GM19193 (cell line): ENCODE results near the gene DNAJA3.

ENCODE experiments used
- POLR2A ChIP-seq: IDR thresholded peaks from 4 replicates; pipeline ENCODE4 v1.6.1; 2011; ENCODE audit not compliant: insufficient read depth, insufficient read length; ENCODE audit errors: extremely low read depth

Gene DNAJA3

DNA sequence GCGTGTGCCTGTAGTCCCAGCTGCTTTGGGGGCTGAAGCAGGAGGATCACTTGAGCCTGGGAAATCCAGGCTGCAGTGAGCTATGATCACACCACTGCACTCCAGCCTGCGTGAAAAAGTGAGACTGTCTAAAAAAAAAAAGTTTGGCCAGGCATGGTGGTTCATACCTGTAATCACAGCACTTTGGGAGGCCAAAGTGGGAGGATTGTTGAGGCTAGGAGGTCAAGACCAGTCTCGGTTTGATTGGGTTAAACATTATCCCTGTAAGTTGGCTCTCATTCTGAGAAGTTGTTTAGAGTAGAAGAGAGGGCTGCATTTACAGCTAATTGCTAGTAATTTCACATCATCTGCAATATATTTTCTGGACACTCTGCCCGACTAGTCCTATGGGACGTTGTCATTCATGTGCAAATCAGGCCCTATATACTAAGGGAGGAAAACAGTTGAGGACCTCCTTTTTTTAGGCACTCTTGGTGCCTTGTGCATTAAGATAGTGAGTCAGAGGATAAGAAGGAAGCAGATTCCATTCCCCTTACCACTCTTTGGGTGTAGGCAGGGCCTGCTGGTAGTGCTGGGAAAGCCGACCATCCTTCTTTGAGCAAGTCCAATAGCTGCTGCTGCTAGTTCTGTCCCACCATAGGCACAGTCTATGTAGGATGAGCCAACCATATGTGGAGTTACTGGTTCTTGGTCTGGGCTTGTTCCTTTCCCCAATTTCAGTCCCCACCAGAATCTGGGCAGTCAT is 69.2 kb downstream of the DNAJA3 start:
- no peak for TF ChIP-seq POLR2A

- TF ChIP-seq POLR2A, result no peak
Measured at GRCh38 chr16:4495766-4496165, 70.1 kb downstream of the DNAJA3 start.

DNA sequence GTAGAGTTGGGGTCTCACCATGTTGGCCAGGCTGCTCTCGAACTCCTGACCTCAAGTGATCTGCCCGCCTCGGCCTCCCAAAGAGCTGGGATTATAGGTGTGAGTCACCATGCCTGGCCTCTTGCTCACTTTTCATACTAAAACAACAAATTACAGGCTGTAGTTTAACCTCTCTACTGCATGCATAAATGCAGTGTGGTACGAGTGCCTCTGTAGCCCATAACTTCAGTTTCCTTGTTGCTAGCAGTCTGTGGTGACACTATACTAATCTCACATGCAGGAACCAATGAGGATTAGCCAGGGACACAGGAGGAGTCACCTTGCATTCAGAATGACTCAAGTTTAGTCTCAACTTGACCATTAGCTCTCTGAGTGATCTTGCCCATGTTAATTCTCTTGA is 70.6 kb downstream of the DNAJA3 start:
- no peak for TF ChIP-seq POLR2A

DNA sequence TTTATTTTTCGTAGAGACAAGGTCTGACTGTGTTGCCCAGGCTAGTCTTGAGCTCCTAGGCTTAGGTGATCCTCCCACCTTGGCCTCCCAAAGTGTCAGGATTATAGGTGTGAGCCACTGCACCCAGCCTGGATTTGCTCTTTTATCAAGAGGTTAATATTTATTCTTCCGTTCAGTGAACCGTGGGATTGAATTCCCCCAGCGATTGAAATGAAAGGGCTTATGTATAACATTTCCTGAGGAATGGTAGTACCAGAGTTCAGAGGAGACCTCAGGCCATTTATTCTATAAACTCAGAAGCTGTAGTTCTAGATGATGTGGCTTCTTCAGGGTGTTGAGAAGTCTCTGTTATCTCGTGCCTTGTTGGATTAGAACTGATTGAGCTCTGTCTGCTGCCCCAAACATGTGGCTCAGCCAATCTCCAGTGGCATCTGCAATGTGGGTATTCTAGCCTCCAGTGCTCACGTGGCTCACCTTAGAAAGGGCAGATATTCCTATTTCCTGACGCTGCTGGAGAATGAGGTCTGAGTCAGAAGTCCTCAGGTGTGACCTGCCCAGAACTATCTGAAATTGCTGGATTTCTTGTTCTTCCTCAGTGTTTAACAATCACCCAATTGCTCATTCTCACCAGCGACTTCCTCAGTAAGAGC is 73.0 kb downstream of the DNAJA3 start:
- TF ChIP-seq POLR2A, result no peak

DNA sequence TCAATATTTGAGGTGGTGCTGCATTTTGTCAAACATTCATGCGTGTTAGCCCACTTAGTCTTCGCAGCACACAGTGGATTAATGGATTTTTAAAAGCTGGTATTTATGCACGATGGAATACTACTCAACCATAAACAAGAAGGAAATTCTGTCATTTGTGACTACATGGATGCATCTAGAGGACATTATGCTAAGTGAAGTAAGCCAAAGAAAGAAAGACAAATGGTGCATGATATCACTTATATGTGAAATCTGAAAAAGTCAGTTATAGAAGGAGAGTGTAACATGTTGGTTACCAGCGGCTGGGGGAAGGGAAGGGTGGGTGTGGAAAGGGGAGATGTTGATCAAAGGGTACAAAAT is 73.5 kb downstream of the DNAJA3 start:
- TF ChIP-seq POLR2A, result no peak

GRCh38 chr16:4500272-4500671 is 74.6 kb downstream of the DNAJA3 start:
- TF ChIP-seq POLR2A, result no peak

GRCh38 chr16:4501071-4501478 is 75.4 kb downstream of the DNAJA3 start:
- no peak for TF ChIP-seq POLR2A

DNA sequence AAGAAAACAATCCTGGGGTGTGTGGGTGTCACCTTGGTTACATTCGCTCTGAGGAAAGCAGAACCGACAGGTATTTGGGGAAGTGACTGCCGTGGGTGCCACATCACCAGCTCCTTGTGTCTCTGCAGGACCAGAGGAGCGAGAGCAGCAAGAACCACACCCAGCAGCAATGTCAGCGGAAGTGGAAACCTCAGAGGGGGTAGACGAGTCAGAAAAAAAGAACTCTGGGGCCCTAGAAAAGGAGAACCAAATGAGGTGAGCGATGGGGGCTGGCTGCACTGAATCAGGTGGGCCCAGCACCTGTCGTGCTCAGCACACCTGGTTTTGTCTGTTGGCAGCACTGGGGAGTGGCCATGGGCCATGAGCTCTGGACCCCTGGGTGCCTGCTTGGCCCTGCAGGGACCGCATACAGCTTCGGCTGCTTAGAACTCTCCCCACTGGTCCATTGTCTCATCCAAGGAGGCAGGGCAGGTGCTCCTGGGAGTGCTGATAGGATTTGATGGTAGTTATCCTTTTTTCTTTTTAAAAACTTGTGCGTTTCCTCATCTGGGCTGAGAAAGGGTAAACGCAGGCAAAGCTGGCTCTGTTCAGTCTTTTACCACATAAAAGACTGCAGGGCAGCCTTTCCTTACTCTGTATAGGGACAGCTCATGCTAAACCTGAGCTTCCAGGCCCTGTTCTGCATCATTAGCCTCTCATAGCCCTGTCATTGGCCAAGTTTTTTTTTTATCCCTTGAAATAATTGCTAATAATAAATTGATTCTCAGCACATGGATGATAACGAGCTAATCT is 79.9 kb downstream of the DNAJA3 start:
- TF ChIP-seq POLR2A, result peak; percentile 20
